ENCODE data around the gene CCR6.

The CCR6 gene

GRCh38 chr6:167098825-167099225 lies 24.1 kb upstream of the CCR6 start:
- DNase-seq (ENCODE audit: low read depth in 1 of 2, low spot score in 1 of 2), result no peak

DNA sequence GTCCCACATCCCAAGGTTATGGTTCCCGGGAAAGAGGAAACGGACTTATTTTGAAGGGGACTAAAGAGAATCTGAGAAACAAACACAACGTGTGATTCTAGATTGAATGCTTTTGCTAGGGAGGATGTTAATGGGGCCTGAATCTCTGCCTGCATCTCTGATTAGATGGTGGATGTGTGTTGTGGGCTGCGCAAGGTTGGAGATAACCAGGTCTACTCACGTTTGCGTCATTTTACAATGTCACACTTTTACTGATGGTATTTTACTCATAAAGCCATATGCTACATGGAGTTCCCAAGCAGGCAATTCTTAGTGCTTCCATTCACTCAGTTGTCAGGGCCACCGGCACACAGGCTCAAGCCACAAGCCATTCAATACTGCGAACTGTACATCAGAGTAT lies 23.2 kb upstream of the CCR6 start:
- DNase-seq (ENCODE audit: low read depth in 1 of 2, low spot score in 1 of 2), result no peak

- DNase-seq (ENCODE audit: low read depth in 1 of 2, low spot score in 1 of 2), result no peak
These were observed 22.6 kb upstream of the CCR6 start for GRCh38 chr6:167100241-167100674.

DNA sequence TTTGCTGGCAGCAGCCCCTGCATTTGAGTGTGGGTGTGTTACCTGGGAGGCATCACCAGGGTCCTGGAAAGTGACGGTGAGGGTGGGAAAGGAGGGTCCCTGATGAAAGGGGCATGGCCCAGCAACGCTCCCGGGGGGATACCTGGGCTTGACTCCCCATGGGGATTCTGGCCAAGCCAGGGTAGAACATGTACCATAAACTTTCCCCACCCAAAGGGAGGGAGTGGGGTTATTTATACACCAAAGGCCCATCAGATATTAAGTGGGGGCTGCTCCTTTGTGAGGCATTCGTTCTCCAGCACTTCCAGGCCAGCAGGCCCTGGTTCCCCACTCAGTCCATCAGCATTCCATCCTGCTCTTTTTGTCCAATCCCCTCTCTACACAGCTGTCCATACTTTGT lies 20.6 kb upstream of the CCR6 start:
- no peak for DNase-seq (ENCODE audit: low read depth in 1 of 2, low spot score in 1 of 2)

DNA sequence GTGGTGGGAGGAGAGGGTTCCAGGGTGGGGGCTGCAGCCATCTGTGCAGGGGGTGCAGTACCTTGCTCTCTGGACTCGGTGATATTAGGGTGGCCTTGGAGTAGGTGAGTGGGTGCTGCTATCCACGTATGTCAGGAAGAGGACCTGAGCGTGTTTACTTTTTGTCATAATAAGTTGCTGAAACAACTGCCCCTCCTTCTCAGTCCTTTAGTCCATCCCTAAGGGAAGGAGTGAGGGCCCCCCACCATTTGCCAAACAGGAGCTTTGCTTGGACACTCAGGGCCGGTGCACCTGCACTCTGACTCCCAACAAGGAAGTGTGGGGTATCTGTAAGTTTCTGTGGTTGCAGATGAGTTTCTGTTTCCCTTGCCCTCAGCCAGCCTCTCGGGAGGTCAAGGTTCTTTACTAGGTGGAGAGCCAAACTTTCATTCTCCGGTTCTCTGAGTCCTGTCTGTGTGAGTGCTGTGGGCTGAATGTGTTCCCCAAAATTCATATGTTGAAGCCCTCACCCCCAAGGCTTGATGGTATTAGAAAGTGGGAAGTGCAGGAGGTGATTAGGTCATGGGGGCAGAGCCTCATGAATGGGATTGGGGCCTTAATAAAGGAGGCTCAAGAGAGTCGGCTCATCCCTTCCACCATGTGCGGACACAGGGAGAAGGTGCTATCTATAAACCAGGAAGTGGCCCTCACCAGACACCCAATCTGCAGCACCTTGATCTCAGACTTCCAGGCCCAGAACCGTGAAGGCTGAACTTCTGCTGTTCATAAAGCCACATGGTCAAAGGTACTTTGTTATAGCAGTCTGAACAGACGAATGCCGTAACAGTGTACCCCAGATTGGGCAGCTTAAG lies 19.6 kb upstream of the CCR6 start:
- no peak for DNase-seq (ENCODE audit: low read depth in 1 of 2, low spot score in 1 of 2)

- DNase-seq (ENCODE audit: low read depth in 1 of 2, low spot score in 1 of 2), result no peak
These were observed 18.5 kb upstream of the CCR6 start for GRCh38 chr6:167104388-167104787.

DNA sequence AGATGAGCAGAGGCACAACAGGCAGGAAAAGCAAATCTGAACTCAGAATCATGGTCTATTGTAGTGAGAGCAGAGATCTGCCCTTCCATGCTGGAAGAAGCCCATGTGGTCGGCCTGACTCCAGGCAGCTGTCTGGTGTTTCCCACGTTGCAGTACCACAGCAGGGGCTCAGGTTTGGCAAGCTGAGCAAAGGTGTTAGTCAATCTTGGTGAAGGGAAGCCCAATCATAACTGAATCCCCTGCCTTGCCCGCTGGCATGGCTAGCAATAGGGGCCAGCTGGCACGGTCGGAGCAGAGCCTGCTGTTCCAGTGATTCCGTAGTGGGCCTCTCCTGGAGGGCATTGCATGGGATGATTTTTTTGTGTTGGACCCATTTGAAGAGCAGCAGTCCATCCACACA lies 17.8 kb upstream of the CCR6 start:
- DNase-seq (ENCODE audit: low read depth in 1 of 2, low spot score in 1 of 2), result no peak

DNA sequence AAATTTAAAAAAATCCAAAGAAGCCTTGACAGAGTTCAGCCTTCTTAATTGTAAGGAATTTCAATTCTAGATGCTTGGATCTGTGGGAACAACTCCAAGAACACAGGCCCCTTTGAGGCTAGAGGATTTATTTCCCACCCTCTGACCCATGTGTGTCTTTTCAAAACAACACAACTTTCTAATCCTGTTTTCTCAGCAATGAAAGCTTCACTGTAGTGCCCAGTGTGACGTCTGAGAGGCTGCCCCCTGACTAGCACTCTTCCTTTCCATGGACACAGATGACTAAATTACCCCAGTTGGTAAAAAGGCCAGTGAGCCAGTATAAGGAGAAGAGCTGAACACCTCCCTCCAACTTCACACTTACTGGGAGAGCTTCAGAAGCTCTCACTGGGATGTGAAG lies 16.5 kb upstream of the CCR6 start:
- DNase-seq (ENCODE audit: low read depth in 1 of 2, low spot score in 1 of 2), result no peak

GRCh38 chr6:167107787-167108186 lies 15.1 kb upstream of the CCR6 start:
- no peak for DNase-seq (ENCODE audit: low read depth in 1 of 2, low spot score in 1 of 2)

GRCh38 chr6:167108278-167108677 lies 14.6 kb upstream of the CCR6 start:
- DNase-seq (ENCODE audit: low read depth in 1 of 2, low spot score in 1 of 2), result no peak

GRCh38 chr6:167109651-167110050 lies 13.2 kb upstream of the CCR6 start:
- DNase-seq (ENCODE audit: low read depth in 1 of 2, low spot score in 1 of 2), result no peak

DNA sequence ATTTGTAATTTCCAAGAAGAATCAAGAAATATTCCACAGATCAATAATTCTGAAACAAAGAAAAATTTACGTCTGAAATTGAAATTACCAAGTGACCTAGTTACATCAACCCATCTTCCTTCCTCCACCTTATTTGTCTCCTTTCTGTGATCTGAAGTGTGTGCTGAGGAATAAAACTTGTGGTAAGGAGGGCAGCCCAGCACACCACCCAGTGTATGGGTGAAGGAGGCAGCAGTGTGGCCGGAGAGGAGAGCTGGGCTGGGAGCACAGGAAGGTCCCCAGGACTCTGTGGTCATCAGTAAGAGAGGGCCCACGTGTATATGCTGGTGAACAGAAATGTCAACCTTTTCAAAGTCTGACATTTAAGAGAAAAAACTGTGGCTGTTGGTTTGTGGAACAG lies 11.3 kb upstream of the CCR6 start:
- no peak for DNase-seq (ENCODE audit: low read depth in 1 of 2, low spot score in 1 of 2)

GRCh38 chr6:167112421-167112820 lies 10.5 kb upstream of the CCR6 start:
- no peak for DNase-seq (ENCODE audit: low read depth in 1 of 2, low spot score in 1 of 2)

GRCh38 chr6:167113047-167113754 lies 9.7 kb upstream of the CCR6 start:
- DNase-seq (ENCODE audit: low read depth in 1 of 2, low spot score in 1 of 2), result no peak

- DNase-seq (ENCODE audit: low read depth in 1 of 2, low spot score in 1 of 2), result peak in 1 of 2 donors; percentile 22
These were observed 8.7 kb upstream of the CCR6 start for GRCh38 chr6:167113935-167114910.

DNA sequence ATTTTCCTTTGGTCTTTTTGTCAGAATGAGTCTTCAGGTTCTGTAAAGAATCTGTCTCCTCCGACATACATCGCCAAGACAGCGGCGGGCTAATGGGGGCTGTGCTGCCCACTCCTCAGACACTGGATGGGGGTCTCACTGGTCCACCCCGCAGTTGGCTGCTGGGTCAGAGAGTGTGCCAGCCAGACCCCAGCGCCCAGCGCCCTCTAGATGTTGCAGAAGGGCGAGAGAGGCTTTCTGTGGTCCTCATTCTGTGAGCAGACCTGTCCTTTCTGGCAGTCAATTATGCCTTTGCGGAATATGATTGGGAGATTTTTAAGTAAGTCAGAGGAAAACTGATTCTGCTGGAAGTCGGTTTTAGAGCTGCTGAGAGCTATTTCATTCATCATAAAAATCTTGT lies 7.8 kb upstream of the CCR6 start:
- no peak for DNase-seq (ENCODE audit: low read depth in 1 of 2, low spot score in 1 of 2)

- DNase-seq (ENCODE audit: low read depth in 1 of 2, low spot score in 1 of 2), result no peak
These were observed 6.6 kb upstream of the CCR6 start for GRCh38 chr6:167116109-167116837.

GRCh38 chr6:167116838-167117228 lies 6.1 kb upstream of the CCR6 start:
- no peak for DNase-seq (ENCODE audit: low read depth in 1 of 2, low spot score in 1 of 2)

- no peak for DNase-seq (ENCODE audit: low read depth in 1 of 2, low spot score in 1 of 2)
These were observed 4.9 kb upstream of the CCR6 start for GRCh38 chr6:167118006-167118405.

DNA sequence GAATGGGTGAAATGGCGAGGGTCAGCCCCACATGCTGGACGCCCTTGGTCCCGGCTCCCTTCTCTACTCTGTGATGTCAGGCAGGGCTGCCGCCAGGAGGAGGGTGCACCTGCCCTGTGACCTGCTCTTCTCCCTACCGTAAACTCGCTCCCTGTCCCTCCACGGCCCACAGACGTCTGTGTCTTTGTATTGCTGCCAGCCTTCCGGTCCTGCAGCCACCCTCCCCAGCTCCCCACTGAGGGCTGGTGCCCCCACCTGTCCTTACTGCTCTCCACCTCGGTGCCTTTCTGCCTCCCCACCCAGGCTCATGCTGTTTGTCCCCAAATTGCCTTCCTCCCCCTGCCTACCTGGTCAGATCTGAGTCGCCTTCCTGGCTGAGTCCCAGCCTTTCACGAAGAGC lies 4.1 kb upstream of the CCR6 start:
- DNase-seq (ENCODE audit: low read depth in 1 of 2, low spot score in 1 of 2), result no peak
